GM12891 (cell line): ENCODE results near the gene ADGRG1.

Source experiments
- PAX5 ChIP-seq: IDR thresholded peaks from 2 replicates; pipeline ENCODE4 v1.6.1; 2011; ENCODE audit warnings: low read length, moderate library complexity, mild to moderate bottlenecking; ENCODE audit not compliant: insufficient read depth, severe bottlenecking
- POLR2AphosphoS5 ChIP-seq: IDR thresholded peaks from 2 replicates; pipeline ENCODE4 v1.6.1; 2011; ENCODE audit warnings: low read depth, low read length, control low read depth
- TAF1 ChIP-seq: IDR thresholded peaks from 2 replicates; pipeline ENCODE4 v1.6.1; 2011; ENCODE audit warnings: low read depth, low read length, control low read depth

GRCh38 chr16:57635266-57636097 is 7.1 kb downstream of the ADGRG1 start:
- TF ChIP-seq TAF1 (no peak), POLR2AphosphoS5 (no peak), PAX5 (no peak)
